ENCODE results near the gene ASXL1. TPM values are rescaled to one million over a fixed set of nuclear protein-coding genes. Genes with fewer than 3 reads are reported as not detected.
A peak's percentile ranks its signal among the peaks of the same experiment; 100 is the strongest.
"Not testable (repeated sequence)": the region's sequence is repeated elsewhere in the genome, so short reads cannot be mapped to it uniquely, and the experiment has no call there.

The ASXL1 gene
- polyA plus RNA-seq, 3 donors: 1.8 to 47.1 (median 2.8) TPM

- no peak overlapping the region for H3K9ac ChIP-seq (ENCODE audit: insufficient read depth, low read length, poor library complexity, severe bottlenecking)
- Mint-ChIP-seq H3K9me3 (peaks cover 0 to 2% (median 0%) of the 10 kb centered on the region in 7 donors), H3K27ac (peak overlapping the region in 1 of 7 donors; percentile 62), H3K4me1 (peaks cover 24% of the 10 kb centered on the region), H3K4me3 (no peak overlapping the region), H3K36me3 (no peaks in the 10 kb centered on the region), H3K27me3 (ENCODE audit: low read depth in 3 of 3) (peaks cover 0 to 6% (median 0%) of the 10 kb centered on the region in 3 donors)
- no peak overlapping the region for H2AFZ ChIP-seq (ENCODE audit: insufficient read depth, low read depth, low read length, poor library complexity, severe bottlenecking)
- peaks cover 24 to 31% of the 10 kb centered on the region in 2 donors for H3K4me1 ChIP-seq (ENCODE audit: control insufficient read depth in 1 of 2, insufficient read depth in 2 of 2, low read length in 2 of 2)
- TF ChIP-seq, protein P1, sequence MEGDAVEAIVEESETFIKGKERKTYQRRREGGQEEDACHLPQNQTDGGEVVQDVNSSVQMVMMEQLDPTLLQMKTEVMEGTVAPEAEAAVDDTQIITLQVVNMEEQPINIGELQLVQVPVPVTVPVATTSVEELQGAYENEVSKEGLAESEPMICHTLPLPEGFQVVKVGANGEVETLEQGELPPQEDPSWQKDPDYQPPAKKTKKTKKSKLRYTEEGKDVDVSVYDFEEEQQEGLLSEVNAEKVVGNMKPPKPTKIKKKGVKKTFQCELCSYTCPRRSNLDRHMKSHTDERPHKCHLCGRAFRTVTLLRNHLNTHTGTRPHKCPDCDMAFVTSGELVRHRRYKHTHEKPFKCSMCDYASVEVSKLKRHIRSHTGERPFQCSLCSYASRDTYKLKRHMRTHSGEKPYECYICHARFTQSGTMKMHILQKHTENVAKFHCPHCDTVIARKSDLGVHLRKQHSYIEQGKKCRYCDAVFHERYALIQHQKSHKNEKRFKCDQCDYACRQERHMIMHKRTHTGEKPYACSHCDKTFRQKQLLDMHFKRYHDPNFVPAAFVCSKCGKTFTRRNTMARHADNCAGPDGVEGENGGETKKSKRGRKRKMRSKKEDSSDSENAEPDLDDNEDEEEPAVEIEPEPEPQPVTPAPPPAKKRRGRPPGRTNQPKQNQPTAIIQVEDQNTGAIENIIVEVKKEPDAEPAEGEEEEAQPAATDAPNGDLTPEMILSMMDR (IDR thresholded peaks at IDR 0.05): no peak
- intact Hi-C loops (cut with micrococcal nuclease): loop anchor here in 1 of 2 donors (5.0 kb wide), 1 partner anchor 243 kb away; no protein-coding TSS in a partner anchor
- 67% methylated on average over 1 of the region's 2 CpGs for WGBS (ENCODE audit: insufficient coverage)
- H3K36me3 ChIP-seq (replicated peaks in 1 of 2; ENCODE audit: control insufficient read depth in 1 of 2, insufficient read depth in 2 of 2, low read length in 2 of 2): no peaks in the 10 kb centered on the region
- H3K9me3 ChIP-seq (replicated peaks in 1 of 2; ENCODE audit: control insufficient read depth in 1 of 2, insufficient read depth in 1 of 2, low read length in 2 of 2): no peaks in the 10 kb centered on the region
- no peak overlapping the region for H3K4me2 ChIP-seq (replicated peaks; ENCODE audit: extremely low read depth, low read length, poor library complexity, severe bottlenecking)
- no peak overlapping the region for H3K27ac ChIP-seq (ENCODE audit: low read depth in 1 of 2, low read length in 2 of 2)
- no peak overlapping the region for H3K4me3 ChIP-seq (replicated peaks in 1 of 3; ENCODE audit: low read depth in 2 of 3, low read length in 3 of 3)
- no peaks in the 10 kb centered on the region for H3K27me3 ChIP-seq (ENCODE audit: control insufficient read depth in 2 of 2, insufficient read depth in 2 of 2, low read length in 2 of 2)
- H3K79me2 ChIP-seq (ENCODE audit: insufficient read depth, low read length): peaks cover 16% of the 10 kb centered on the region
- H4K20me1 ChIP-seq (ENCODE audit: insufficient read depth, low read length): peaks cover 10% of the 10 kb centered on the region
- no peak for DNase-seq
These were observed 3.3 kb upstream of the ASXL1 start for GRCh38 chr20:32354592-32355416.

DNA sequence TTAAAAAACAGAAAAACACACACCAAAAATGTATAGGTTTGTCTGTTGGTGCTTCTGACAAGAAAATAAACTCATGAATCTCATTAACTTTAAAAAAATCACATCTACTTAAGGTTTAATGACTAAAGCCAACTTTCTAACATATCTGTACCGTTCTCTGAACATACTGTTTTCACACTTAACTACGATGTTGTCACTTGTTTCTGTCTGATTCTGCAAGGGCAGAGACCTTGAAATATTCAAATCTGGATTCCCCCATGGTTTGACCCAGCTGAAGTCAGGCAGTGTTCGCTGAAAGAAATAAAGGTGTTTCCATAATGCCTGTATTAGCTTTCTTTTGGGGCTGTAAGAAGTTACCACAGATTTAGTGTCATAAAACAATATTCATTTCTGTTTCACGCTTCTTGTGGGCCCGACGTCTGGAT, 2.7 kb upstream of the ASXL1 start:
- H3K79me2 ChIP-seq (ENCODE audit: insufficient read depth, low read length): peaks cover 22% of the 10 kb centered on the region
- no peak overlapping the region for H3K4me2 ChIP-seq (replicated peaks; ENCODE audit: extremely low read depth, low read length, poor library complexity, severe bottlenecking)
- no peaks in the 10 kb centered on the region for H3K36me3 ChIP-seq (replicated peaks in 1 of 2; ENCODE audit: control insufficient read depth in 1 of 2, insufficient read depth in 2 of 2, low read length in 2 of 2)
- peaks cover 30 to 35% of the 10 kb centered on the region in 2 donors for H3K4me1 ChIP-seq (ENCODE audit: control insufficient read depth in 1 of 2, insufficient read depth in 2 of 2, low read length in 2 of 2)
- no peak overlapping the region for H3K4me3 Mint-ChIP-seq
- H3K9me3 Mint-ChIP-seq: peaks cover 0 to 2% (median 0%) of the 10 kb centered on the region in 7 donors
- no peak overlapping the region for H2AFZ ChIP-seq (ENCODE audit: insufficient read depth, low read depth, low read length, poor library complexity, severe bottlenecking)
- peaks cover 17% of the 10 kb centered on the region for H4K20me1 ChIP-seq (ENCODE audit: insufficient read depth, low read length)
- TF ChIP-seq, protein P1 (IDR thresholded peaks at IDR 0.05): no peak
- no peaks in the 10 kb centered on the region for H3K9me3 ChIP-seq (replicated peaks in 1 of 2; ENCODE audit: control insufficient read depth in 1 of 2, insufficient read depth in 1 of 2, low read length in 2 of 2)
- no peak overlapping the region for H3K27ac ChIP-seq (ENCODE audit: low read depth in 1 of 2, low read length in 2 of 2)
- H3K9ac ChIP-seq (ENCODE audit: insufficient read depth, low read length, poor library complexity, severe bottlenecking): no peak overlapping the region
- H3K36me3 Mint-ChIP-seq: no peaks in the 10 kb centered on the region
- peaks cover 0 to 2% (median 0%) of the 10 kb centered on the region in 3 donors for H3K27me3 Mint-ChIP-seq (ENCODE audit: low read depth in 3 of 3)
- no peak overlapping the region for H3K4me3 ChIP-seq (replicated peaks in 1 of 3; ENCODE audit: low read depth in 2 of 3, low read length in 3 of 3)
- 100% methylated on average over 4 of the region's 6 CpGs for WGBS (ENCODE audit: insufficient coverage)
- H3K27ac Mint-ChIP-seq: no peak overlapping the region
- intact Hi-C loops (cut with micrococcal nuclease): loop anchor here in 1 of 2 donors (5.0 kb wide), 1 partner anchor 243 kb away; no protein-coding TSS in a partner anchor
- H3K4me1 Mint-ChIP-seq: peaks cover 28% of the 10 kb centered on the region
- no peak for DNase-seq
- H3K27me3 ChIP-seq (ENCODE audit: control insufficient read depth in 2 of 2, insufficient read depth in 2 of 2, low read length in 2 of 2): no peaks in the 10 kb centered on the region

DNA sequence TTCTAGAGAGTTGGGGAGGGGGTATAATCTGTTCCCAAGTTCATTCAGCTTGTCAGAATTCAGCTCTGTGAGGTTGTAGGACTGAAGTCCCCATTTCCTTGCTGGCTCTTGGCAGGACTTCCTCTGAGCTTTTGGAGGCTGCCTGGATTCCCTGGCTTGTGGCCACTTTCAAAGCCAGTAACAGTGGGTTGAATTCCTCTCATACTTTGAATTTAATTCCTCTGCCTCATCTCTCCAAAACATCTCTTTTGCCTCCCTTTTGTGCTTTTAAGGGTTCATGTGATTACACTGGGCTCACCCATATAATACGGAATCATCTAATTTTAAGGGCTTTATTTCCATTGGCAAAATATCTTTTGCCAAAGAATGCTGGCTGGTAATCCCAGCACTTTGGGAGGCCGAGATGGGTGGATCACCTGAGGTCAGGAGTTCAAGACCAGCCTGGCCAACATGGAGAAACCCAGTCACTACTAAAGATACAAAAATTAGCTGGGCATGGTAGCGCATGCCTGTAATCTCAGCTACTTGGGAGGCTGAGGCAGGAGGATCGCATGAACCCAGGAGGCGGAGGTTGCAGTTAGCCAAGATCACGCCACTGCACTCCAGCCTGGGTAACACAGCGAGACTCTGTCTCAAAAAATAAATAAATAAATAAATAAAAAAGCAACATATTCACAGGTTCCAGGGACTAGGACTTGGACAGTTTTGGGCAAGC, 2.1 kb upstream of the ASXL1 start:
- DNase-seq; H3K9me3 ChIP-seq (replicated peaks in 1 of 2; ENCODE audit: control insufficient read depth in 1 of 2, insufficient read depth in 1 of 2, low read length in 2 of 2); H3K36me3 Mint-ChIP-seq; H3K27me3 Mint-ChIP-seq (ENCODE audit: low read depth in 3 of 3); H3K9ac ChIP-seq (ENCODE audit: insufficient read depth, low read length, poor library complexity, severe bottlenecking); H2AFZ ChIP-seq (ENCODE audit: insufficient read depth, low read depth, low read length, poor library complexity, severe bottlenecking); H3K9me3 Mint-ChIP-seq; H3K4me3 ChIP-seq (replicated peaks in 1 of 3; ENCODE audit: low read depth in 2 of 3, low read length in 3 of 3); H3K4me3 Mint-ChIP-seq; H3K36me3 ChIP-seq (replicated peaks in 1 of 2; ENCODE audit: control insufficient read depth in 1 of 2, insufficient read depth in 2 of 2, low read length in 2 of 2); H3K27me3 ChIP-seq (ENCODE audit: control insufficient read depth in 2 of 2, insufficient read depth in 2 of 2, low read length in 2 of 2): not testable (repeated sequence)
- intact Hi-C loops (cut with micrococcal nuclease): loop anchor here in 1 of 2 donors (5.0 kb wide), 1 partner anchor 244 kb away; no protein-coding TSS in a partner anchor
- H3K4me1 Mint-ChIP-seq: peaks cover 30% of the 10 kb centered on the region
- 100% methylated on average over 1 of the region's 7 CpGs for WGBS (ENCODE audit: insufficient coverage)
- H4K20me1 ChIP-seq (ENCODE audit: insufficient read depth, low read length): peaks cover 23% of the 10 kb centered on the region
- H3K27ac Mint-ChIP-seq: peak overlapping the region in 5 of 7 donors; percentile 60 to 99 (median 83)
- peak overlapping the region; percentile 96 for H3K4me2 ChIP-seq (replicated peaks; ENCODE audit: extremely low read depth, low read length, poor library complexity, severe bottlenecking)
- peak overlapping the region in 1 of 2 donors; percentile 91 for H3K27ac ChIP-seq (ENCODE audit: low read depth in 1 of 2, low read length in 2 of 2)
- peaks cover 31 to 41% of the 10 kb centered on the region in 2 donors for H3K4me1 ChIP-seq (ENCODE audit: control insufficient read depth in 1 of 2, insufficient read depth in 2 of 2, low read length in 2 of 2)
- peaks cover 28% of the 10 kb centered on the region for H3K79me2 ChIP-seq (ENCODE audit: insufficient read depth, low read length)
